Ovary (tissue), 3 donors: Measurements from ENCODE around the gene PTPRO.

ENCODE experiments used
- CTCF ChIP-seq, 3 donors: fragments of 450-650 bp in 2 of 3; fragments of 200-600 bp in 1 of 3; IDR thresholded peaks; one replicate each; pipeline versions ENCODE4 v1.5.1 to v1.8.0; 2016 to 2022; ENCODE audit warnings: antibody characterized with exemption in 3 of 3, mild to moderate bottlenecking in 1 of 3
- EP300 ChIP-seq: sonication (generic); formaldehyde crosslinking; IDR thresholded peaks from one replicate; pipeline ENCODE4 v1.6.1; 2017; ENCODE audit warnings: antibody characterized with exemption
- POLR2A ChIP-seq: fragments of 450-650 bp; IDR thresholded peaks from one replicate; pipeline ENCODE4 v1.6.1; 2017; ENCODE audit warnings: antibody characterized with exemption, mild to moderate bottlenecking, moderate library complexity
- donor health status: DM: no; HTN: no; CAD: no.

- TF ChIP-seq CTCF (IDR thresholded peaks at IDR 0.05) (no peak), POLR2A (no peak), EP300 (no peak)
Observed at GRCh38 chr12:15546102-15546701, 223.9 kb downstream of the PTPRO start.
